Endothelial cell of umbilical vein (primary cell): ENCODE data around the gene PCBD2.

Experiments
- EZH2 ChIP-seq: IDR thresholded peaks from 2 replicates; pipeline ENCODE4 v1.6.1; 2012; ENCODE audit warnings: borderline replicate concordance, low read depth, mild to moderate bottlenecking, moderate library complexity, low read length, inconsistent platforms; ENCODE audit not compliant: severe bottlenecking
- FOS ChIP-seq: IDR thresholded peaks from 2 replicates; pipeline ENCODE4 v1.6.1; 2011; ENCODE audit warnings: mild to moderate bottlenecking, low read length, moderate library complexity, borderline replicate concordance; ENCODE audit not compliant: insufficient read depth
- JUN ChIP-seq: IDR thresholded peaks from 2 replicates; pipeline ENCODE4 v1.6.1; 2011; ENCODE audit warnings: borderline replicate concordance, low read depth; ENCODE audit not compliant: insufficient read length, insufficient read depth
- POLR2AphosphoS5 ChIP-seq: IDR thresholded peaks from 2 replicates; pipeline ENCODE4 v1.6.1; 2012; ENCODE audit warnings: low read depth, mild to moderate bottlenecking, control low read depth, low read length, moderate library complexity; ENCODE audit not compliant: insufficient read depth
- TF ChIP-seq, protein P1 (sequence below), 2 donors: IDR thresholded peaks; 1 replicate in 1 of 2; 2 replicates in 1 of 2; pipeline ENCODE4 v1.5.1; 2011; ENCODE audit warnings: low read length in 2 of 2, mild to moderate bottlenecking in 2 of 2, moderate library complexity in 2 of 2, control low read depth in 1 of 2, inconsistent platforms in 1 of 2, low read depth in 1 of 2; ENCODE audit not compliant: insufficient read depth in 1 of 2; ENCODE audit errors: extremely low read depth in 1 of 2

GRCh38 chr5:134864707-134865106 is 40.2 kb upstream of the PCBD2 start:
- TF ChIP-seq, protein P1, sequence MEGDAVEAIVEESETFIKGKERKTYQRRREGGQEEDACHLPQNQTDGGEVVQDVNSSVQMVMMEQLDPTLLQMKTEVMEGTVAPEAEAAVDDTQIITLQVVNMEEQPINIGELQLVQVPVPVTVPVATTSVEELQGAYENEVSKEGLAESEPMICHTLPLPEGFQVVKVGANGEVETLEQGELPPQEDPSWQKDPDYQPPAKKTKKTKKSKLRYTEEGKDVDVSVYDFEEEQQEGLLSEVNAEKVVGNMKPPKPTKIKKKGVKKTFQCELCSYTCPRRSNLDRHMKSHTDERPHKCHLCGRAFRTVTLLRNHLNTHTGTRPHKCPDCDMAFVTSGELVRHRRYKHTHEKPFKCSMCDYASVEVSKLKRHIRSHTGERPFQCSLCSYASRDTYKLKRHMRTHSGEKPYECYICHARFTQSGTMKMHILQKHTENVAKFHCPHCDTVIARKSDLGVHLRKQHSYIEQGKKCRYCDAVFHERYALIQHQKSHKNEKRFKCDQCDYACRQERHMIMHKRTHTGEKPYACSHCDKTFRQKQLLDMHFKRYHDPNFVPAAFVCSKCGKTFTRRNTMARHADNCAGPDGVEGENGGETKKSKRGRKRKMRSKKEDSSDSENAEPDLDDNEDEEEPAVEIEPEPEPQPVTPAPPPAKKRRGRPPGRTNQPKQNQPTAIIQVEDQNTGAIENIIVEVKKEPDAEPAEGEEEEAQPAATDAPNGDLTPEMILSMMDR (IDR thresholded peaks at IDR 0.05; ENCODE audit: extremely low read depth in 1 of 2, insufficient read depth in 1 of 2, low read depth in 1 of 2, low read length in 2 of 2), result no peak
- no peak for TF ChIP-seq POLR2AphosphoS5
- no peak for TF ChIP-seq EZH2
- no peak for TF ChIP-seq FOS
- TF ChIP-seq JUN, result no peak
